Epithelial cell of esophagus (primary cell): ENCODE results near the gene OSBPL5.
"Not testable (repeated sequence)": the region's sequence is repeated elsewhere in the genome, so short reads cannot be mapped to it uniquely, and the experiment has no call there.

ENCODE experiments used
- DNase-seq: peaks from one replicate; pipeline ENCODE4 v3.0.0; 2010; ENCODE audit warnings: low read depth
- H3K4me3 ChIP-seq: 2 replicates; pipeline ENCODE4 v1.5.1; 2011; ENCODE audit warnings: mild to moderate bottlenecking, low read length, control low read depth
- CTCF ChIP-seq: IDR thresholded peaks from 2 replicates; pipeline ENCODE4 v1.5.1; 2011; ENCODE audit warnings: low read depth, mild to moderate bottlenecking, low read length, control low read depth, inconsistent platforms; ENCODE audit not compliant: insufficient read depth; ENCODE audit errors: missing control alignments

The OSBPL5 gene

GRCh38 chr11:3077846-3078440, 87.2 kb downstream of the OSBPL5 start:
- H3K4me3 ChIP-seq, result no peak overlapping the region
- no peak for DNase-seq

GRCh38 chr11:3077189-3077836, 87.8 kb downstream of the OSBPL5 start:
- H3K4me3 ChIP-seq, result no peak overlapping the region
- DNase-seq, result no peak
- no peak for TF ChIP-seq CTCF

More at GRCh38 chr11:3077846-3078440, 87.2 kb downstream of the OSBPL5 start:
- no peak for TF ChIP-seq CTCF

GRCh38 chr11:3074912-3075589, 90.1 kb downstream of the OSBPL5 start:
- no peak for DNase-seq
- no peak overlapping the region for H3K4me3 ChIP-seq
- TF ChIP-seq CTCF, result no peak

- TF ChIP-seq CTCF, result no peak
- DNase-seq, result no peak
- no peak overlapping the region for H3K4me3 ChIP-seq
Observed at GRCh38 chr11:3073029-3073435, 92.1 kb downstream of the OSBPL5 start.

DNA sequence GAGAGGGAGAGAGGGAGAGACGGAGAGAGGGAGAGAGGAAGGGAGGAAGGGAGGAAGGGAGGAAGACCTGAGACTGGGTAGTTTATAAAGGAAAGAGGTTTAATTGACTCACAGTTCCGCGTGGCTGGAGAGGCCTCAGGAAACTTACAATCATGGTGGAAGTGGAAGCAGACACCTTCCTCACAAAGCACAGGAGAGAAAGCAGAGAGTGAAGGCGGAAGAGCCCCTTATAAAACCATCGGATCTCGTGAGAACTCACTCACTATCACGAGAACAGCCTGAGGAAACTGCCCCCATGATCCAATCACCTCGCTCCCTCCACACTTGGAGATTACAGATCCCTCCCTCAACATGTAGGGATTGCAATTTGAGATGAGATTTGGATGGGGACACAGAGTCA, 95.7 kb downstream of the OSBPL5 start:
- DNase-seq, result no peak
- TF ChIP-seq CTCF, result no peak
- no peak overlapping the region for H3K4me3 ChIP-seq

DNA sequence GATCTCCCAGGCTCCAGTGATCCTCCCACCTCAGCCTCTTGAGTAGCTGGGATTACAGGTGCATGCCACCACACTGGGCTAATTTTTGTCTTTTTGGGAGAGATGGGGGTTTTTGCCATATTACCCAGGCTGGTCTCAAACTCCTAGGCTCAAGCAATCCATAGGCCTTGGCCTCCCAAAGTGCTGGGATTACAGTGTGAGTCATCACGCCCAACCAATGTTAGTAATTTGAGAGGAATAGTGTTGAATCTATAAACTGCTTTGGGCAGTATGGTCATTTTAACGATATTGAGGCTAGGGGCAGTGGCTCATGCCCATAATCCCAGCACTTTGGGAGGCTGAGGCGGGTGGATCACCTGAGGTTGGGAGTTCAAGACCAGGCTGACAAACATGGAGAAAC, 98.8 kb downstream of the OSBPL5 start:
- not testable (repeated sequence) for DNase-seq, H3K4me3 ChIP-seq

DNA sequence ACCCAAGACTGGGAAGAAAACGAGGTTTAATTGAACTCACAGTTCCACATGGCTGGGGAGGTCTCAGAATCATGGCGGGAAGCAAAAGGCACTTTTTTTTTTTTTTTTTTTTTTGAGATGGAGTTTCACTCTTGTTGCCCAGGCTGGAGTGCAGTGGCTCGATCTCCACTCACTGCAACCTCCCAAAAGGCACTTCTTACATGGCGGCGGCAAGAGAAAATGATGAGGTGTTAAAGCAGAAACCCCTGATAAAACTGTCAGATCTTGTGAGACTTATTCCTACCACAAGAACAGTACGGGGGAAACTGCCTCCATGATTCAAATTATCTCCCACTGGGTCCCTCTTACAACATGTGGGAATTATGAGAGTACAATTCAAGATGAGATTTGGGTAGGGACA, 100.4 kb downstream of the OSBPL5 start:
- not testable (repeated sequence) for DNase-seq

DNA sequence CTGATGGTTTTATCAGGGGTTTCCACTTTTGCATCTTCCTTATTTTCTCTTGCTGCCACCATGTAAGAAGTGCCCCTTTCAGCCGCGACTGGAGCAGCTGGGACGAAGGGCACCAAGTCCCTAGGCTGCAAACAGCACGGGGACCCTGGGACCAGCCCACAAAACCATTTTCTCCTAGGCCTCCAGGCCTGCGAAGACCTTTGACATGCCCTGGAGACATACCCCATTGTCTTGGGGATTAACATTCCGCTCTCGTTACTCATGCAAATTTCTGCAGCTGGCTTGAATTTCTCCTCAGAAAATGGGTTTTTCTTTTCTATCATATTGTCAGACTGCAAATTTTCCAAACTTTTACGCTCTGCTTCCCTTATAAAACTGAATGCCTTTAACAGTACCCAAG, 101.2 kb downstream of the OSBPL5 start:
- not testable (repeated sequence) for H3K4me3 ChIP-seq
- peak; percentile 36 for DNase-seq

More for the DNA sequence above, 100.4 kb downstream of the OSBPL5 start:
- not testable (repeated sequence) for H3K4me3 ChIP-seq

DNA sequence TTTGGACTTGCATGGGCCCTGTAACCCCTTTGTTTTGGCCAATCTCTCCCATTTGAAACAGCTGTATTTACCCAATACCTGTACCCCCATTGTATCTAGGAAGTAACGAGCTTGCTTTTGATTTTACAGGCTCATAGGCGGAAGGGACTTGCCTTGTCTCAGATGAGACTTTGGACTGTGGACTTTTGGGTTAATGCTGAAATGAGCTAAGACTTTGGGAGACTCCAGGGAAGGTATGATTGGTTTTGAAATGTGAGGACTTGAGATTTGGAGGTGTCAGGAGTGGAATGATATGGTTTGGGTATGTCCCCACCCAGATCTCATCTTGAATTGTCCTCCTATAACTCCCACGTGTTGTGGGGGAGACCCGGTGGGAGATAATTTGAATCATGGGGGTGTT, 101.7 kb downstream of the OSBPL5 start:
- not testable (repeated sequence) for DNase-seq, H3K4me3 ChIP-seq
